HG02623 (cell line): Measurements from ENCODE around the gene S100A13.
A peak's percentile ranks its signal among the peaks of the same experiment; 100 is the strongest.

Experiments
- ATAC-seq: cut with Tn5 transposase; IDR thresholded peaks from one replicate; pipeline ENCODE4 v1.9.1; 2021; ENCODE audit warnings: moderate library complexity; ENCODE audit not compliant: unreplicated experiment

Gene S100A13

GRCh38 chr1:153627715-153628626 is 666 bp upstream of the S100A13 start, which contains the start of gene S100A1:
TSS of gene S100A1 (plus strand) at chr1:153628434. CDS start at chr1:153630522, 2,088 bp downstream.
- ATAC-seq: no peak

GRCh38 chr1:153626477-153626903 is 815 bp downstream of the S100A13 start:
- ATAC-seq: no peak

- no peak for ATAC-seq
Observed at GRCh38 chr1:153624965-153625611, 2.2 kb downstream of the S100A13 start.

GRCh38 chr1:153623101-153623500 is 4.2 kb downstream of the S100A13 start:
- no peak for ATAC-seq

DNA sequence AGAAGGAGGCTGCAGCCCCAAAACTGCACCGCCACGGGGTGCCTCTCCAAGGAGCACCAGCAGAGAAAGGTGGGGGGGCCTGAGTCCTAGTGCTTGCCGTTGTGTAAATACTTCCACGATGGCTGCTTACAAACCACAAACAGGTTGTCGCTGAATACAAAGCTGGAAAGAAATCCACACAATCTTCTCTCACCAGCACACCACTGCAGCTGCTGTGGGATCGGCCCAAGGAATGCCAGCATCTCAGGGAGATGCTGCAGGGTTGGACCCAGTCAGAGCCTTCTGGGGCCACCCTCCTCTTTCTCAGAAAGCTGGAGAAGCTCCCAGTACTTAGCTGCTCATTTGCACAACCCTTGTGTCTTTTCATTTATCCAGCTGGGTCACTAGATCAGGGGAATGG is 8.1 kb downstream of the S100A13 start:
- no peak for ATAC-seq

- peak; percentile 55 for ATAC-seq
Observed at GRCh38 chr1:153617663-153618062, 9.6 kb downstream of the S100A13 start.

- no peak for ATAC-seq
Observed at GRCh38 chr1:153616917-153617311, 10.4 kb downstream of the S100A13 start.

- ATAC-seq: no peak
Observed at GRCh38 chr1:153616144-153616916, 11.0 kb downstream of the S100A13 start, which contains the start of gene S100A14. TSS of gene S100A14 (minus strand) at chr1:153616325. CDS start at chr1:153615858, 467 bp downstream.

- no peak for ATAC-seq
Observed at GRCh38 chr1:153615406-153615805, 11.9 kb downstream of the S100A13 start.

DNA sequence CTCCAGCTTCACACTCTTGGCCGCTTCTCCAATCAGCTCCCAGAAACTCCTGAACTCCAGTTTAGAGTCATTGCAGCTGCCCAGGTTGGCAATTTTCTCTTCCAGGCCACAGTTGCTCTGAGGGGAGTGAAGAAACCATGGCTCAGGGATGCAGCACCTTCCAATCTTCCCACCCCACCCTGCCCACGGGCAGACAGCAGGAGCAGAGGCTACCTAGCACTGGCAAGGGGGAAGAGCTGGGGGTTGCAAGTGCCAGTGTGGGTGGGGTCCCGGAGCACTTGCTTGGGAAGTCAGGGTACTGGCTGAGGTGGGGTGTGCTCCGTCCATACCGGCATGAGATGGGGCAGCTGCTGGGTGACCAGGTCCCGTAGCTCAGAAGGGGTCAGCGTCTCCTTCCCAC is 12.4 kb downstream of the S100A13 start:
- no peak for ATAC-seq

- no peak for ATAC-seq
Observed at GRCh38 chr1:153614189-153614900, 13.0 kb downstream of the S100A13 start.

- ATAC-seq: no peak
Observed at GRCh38 chr1:153613406-153613805, 13.9 kb downstream of the S100A13 start.

GRCh38 chr1:153612755-153613331 is 14.5 kb downstream of the S100A13 start, which contains the start of gene S100A16:
TSS of gene S100A16 (minus strand) at chr1:153613137. CDS start at chr1:153608151, 4,986 bp downstream.
- ATAC-seq: no peak

DNA sequence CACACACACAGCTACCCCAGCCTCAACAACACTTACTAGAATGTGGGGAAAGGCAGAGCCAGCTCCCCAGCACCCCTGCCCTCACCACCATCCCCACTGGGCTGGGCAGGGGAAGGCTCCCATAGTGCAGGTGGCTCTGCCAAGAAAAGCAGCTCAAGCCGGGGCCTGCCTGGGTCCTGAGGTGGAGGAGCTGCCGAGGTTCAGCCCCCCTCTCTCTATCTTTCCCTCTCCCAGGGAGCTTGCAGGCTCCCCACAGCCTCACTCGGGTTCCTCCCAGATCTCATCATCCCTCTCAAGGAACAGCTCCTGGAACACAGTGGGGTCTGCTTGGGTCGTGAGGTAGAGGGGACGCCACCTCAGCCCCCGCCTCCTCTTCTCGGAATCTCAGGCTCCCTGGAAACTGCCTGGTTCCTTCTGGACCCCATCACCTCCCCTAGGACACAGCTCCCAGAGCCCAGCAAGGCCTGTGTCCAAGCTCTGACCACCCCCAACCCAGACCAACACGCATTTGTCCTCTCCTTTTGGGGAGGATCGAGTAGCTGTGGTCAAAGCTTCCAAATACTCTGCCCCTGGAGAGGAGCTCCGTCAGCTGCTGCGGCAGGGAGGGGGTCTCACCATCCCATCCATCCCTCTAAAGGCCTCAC is 15.1 kb downstream of the S100A13 start:
- no peak for ATAC-seq

DNA sequence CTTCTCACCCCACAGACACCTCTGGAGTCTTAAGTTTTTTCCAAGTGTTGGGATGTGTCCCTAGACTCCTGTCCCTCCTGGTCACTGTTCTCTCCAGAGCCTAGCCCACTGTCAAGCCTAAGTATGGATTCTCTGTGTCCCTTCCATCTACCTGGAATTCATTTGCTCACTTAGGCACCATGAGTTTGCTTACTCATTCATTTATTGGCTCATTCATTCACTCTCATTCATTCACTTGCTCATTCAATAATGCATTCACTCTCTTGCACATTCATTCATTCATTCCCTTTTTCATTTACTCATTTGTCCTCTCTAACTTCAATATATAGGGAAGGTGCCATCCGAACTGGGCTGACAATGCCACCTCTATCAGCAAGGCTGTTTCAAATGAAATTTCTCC is 15.9 kb downstream of the S100A13 start:
- ATAC-seq: no peak

GRCh38 chr1:153610811-153611301 is 16.4 kb downstream of the S100A13 start:
- ATAC-seq: no peak

DNA sequence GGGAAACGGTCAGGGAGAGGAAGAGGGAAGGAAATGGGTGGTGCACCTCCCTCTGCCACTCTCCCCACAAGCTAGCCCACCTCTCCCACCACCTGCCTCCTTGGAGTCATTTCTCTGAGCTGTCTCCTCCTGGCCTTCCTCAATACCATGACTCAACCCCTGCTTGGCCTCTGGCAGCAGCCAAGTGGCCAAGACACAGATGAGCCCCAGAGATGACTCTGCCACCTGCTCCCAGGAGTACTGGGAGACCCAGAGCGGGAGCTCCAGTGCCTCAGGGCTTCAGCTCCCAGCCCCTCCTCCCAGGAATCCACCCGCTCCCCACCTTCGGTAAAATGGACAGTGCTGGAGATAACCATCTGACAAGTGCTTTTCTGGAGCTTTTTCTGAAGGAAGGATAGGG is 17.0 kb downstream of the S100A13 start:
- ATAC-seq: no peak

GRCh38 chr1:153609585-153609907 is 17.8 kb downstream of the S100A13 start:
- no peak for ATAC-seq

DNA sequence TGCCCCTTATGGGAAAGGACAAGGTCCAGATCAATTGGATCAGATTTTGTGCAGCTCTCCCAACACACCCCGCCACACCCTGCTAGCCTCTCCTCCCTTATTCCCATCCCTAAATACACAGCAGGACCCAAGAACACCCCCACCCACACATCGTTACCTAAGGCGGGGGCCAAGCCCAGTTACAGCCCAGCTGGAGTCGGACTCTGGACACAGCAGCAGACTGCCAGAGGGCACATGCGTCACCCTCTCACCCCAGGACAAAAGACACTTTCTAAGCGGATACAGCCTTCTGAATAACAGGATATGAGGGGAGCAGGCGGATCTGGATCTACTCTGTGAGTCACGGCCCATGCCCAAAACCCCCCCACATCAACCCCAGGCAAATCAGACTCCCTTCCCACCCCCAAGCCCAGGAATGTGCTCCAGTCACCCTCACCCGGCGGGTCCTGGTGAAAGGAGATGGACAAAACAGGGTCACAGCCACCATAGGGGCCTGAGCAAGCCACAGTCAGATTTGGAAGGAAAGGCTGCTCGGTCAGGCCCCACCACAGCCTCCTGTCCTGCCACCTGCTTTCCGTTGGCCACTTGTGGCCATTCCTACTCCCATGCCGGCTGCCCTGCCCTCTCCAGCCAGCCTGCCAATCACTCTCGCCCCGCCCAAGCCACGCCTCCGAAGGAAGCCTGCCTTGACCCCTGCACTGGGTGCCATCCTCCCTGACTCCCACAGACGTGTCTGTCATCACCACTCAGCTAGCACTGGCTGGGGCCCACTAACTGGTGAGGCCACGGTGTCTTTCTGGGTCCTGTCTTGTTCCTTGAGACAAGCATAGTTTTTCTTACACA is 18.3 kb downstream of the S100A13 start:
- no peak for ATAC-seq
